Fibroblast of lung (primary cell): ENCODE data around the gene SMIM31.

Experiments
- EZH2 ChIP-seq: IDR thresholded peaks from 2 replicates; pipeline ENCODE4 v1.5.1; 2012; ENCODE audit warnings: low read length, control low read depth, mild to moderate bottlenecking; ENCODE audit errors: missing control alignments
- TF ChIP-seq, protein P1 (sequence below), 2 donors: IDR thresholded peaks in 1 of 2; conservative IDR thresholded peaks in 1 of 2; 1 replicate in 1 of 2; 2 replicates in 1 of 2; pipeline ENCODE4 v1.5.1; 2011 to 2012; ENCODE audit warnings: low read length in 2 of 2, control low read depth in 1 of 2, inconsistent platforms in 1 of 2, low read depth in 1 of 2, mild to moderate bottlenecking in 1 of 2

DNA sequence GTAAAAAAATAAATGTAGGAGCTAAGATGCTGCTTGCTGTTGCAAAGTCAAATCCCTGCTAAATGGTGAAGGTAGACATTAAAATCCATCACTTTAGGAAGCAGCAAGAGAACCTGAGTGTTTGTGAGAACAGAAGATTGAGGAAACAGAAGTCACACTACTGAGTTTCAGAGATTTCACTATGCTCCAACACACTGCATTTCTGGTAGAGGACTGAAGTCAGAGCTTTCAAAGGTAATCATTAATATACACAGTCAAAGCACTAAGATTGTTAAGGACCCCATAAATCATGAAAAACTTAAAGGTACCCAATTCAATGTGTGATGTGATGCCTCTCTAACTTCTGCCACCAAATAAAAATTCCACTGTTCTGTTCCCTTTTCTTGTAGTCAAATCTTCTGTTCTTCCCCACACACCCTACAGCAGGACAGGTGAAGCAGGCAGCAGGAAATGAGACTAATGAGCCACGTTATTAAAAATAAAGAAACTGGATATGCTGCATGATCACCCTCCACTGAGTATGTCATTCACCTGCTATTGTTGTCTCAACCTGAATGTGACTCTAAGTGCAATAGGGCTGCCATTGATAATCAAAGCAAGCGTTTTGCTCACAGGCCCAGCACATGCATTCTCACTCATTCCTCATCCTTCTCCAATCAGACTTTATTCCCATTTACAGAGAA is 94.2 kb downstream of the SMIM31 start:
- TF ChIP-seq, protein P1, sequence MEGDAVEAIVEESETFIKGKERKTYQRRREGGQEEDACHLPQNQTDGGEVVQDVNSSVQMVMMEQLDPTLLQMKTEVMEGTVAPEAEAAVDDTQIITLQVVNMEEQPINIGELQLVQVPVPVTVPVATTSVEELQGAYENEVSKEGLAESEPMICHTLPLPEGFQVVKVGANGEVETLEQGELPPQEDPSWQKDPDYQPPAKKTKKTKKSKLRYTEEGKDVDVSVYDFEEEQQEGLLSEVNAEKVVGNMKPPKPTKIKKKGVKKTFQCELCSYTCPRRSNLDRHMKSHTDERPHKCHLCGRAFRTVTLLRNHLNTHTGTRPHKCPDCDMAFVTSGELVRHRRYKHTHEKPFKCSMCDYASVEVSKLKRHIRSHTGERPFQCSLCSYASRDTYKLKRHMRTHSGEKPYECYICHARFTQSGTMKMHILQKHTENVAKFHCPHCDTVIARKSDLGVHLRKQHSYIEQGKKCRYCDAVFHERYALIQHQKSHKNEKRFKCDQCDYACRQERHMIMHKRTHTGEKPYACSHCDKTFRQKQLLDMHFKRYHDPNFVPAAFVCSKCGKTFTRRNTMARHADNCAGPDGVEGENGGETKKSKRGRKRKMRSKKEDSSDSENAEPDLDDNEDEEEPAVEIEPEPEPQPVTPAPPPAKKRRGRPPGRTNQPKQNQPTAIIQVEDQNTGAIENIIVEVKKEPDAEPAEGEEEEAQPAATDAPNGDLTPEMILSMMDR (conservative IDR thresholded peaks at IDR 0.05 in 1 of 2, IDR thresholded peaks at IDR 0.05 in 1 of 2; ENCODE audit: low read depth in 1 of 2, low read length in 2 of 2), result no peak
- no peak for TF ChIP-seq EZH2
